ENCODE results near the gene HOXB3.

The HOXB3 gene

DNA sequence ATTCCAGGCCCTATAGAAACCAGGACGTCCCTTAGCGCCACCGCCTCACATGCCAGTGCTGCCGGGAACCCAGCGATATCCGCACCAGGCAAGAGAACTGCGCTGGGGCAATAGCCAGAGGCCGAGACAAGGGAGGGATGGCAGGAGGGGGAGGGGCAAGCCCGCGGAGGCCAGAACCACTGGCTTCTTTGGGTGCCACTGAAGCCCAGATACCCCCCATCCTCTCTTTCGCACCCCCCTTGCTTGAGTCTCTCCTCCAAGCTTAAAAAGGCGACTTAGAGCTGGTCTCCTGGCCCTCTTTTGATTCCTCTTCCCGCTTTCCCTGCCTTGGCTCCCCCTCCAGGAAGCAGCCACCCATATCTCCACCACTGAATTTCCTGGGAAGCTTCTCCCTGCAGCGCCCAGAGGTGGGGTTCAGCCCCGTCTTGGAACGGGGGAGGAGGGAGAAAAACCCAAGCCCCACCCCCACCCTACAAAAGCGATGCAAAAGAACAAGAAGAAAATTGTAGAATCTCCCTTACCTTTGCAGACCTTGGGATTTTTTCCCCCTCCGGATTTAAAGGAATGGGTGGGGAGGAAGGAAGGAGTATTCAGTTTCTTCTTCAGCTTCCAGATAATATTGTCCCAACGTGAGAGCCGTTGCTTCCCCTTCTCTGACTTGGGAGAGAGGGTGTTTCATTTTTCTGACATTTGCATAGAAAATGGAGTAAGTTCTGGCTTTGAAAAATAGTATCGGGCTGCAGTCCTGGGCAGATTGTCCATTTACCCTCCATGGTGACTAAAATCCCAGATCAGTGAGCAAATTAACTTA, 14.1 kb upstream of the HOXB3 start:
- DNase-seq (ENCODE audit: low spot score): no peak

DNA sequence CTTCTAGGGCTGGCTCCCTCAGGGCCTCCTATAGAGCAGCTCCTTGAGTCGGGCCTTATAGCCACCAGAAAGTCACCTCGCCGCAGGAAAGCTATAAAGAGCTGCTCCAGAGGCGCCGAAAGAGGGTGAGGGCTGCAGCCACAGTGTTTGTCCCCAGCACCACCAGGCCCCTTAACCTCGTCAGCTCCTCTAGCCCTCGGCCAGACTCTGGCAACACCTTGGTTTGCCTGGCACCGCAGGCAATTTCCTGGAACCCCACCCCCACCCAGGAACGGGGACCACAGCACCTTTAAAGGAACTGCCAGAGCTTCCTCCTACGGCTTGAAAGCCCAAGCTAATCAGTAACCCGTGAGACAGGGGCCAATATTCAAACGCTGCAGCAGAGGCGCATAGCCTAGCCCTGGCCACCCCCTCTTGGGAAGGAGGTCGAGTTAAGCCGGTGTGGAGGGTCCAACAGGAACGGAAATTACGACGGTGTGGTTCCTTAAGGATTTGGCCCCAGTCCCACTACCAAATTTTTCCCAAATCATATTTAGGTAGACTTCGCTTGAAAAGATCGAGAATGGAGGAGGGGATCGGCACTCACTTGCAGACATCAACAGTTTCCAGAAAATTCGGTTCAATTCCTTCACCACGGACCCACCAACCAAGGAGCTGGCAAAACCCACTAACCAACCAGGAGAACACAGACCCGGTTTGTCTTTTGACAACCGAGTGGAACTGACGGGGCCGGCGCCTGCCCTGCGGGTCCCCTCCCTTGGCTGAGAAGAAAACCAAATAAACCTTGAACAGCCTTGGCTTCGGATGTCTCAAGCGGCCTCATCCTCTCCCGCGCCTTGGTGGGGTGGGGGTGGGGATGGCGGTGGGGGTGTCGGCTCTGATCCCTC, 11.7 kb upstream of the HOXB3 start:
- DNase-seq (ENCODE audit: low spot score): no peak
- TF ChIP-seq, protein P1, sequence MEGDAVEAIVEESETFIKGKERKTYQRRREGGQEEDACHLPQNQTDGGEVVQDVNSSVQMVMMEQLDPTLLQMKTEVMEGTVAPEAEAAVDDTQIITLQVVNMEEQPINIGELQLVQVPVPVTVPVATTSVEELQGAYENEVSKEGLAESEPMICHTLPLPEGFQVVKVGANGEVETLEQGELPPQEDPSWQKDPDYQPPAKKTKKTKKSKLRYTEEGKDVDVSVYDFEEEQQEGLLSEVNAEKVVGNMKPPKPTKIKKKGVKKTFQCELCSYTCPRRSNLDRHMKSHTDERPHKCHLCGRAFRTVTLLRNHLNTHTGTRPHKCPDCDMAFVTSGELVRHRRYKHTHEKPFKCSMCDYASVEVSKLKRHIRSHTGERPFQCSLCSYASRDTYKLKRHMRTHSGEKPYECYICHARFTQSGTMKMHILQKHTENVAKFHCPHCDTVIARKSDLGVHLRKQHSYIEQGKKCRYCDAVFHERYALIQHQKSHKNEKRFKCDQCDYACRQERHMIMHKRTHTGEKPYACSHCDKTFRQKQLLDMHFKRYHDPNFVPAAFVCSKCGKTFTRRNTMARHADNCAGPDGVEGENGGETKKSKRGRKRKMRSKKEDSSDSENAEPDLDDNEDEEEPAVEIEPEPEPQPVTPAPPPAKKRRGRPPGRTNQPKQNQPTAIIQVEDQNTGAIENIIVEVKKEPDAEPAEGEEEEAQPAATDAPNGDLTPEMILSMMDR (IDR thresholded peaks at IDR 0.05; ENCODE audit: extremely low read depth, missing control alignments): no peak

More for the DNA sequence above, 14.1 kb upstream of the HOXB3 start:
- TF ChIP-seq, protein P1 (IDR thresholded peaks at IDR 0.05; ENCODE audit: extremely low read depth, missing control alignments): no peak

DNA sequence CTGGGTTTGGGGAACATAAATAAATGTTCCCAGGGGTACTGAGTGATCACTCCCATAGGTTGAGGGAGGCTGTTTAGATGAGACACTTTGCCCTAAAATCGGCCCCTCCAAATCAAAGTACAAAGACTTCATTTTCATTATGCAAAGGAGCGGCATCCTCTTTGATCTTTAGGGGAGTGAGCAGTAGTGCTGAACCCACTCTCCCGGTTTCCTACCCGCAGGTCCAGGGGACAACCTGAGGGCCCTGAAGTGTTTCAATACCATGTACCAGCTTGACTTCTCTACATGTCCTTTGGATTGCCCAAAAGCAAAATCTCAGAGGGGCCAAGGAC, 11.1 kb upstream of the HOXB3 start:
- TF ChIP-seq, protein P1 (IDR thresholded peaks at IDR 0.05; ENCODE audit: extremely low read depth, missing control alignments): no peak
- DNase-seq (ENCODE audit: low spot score): no peak

DNA sequence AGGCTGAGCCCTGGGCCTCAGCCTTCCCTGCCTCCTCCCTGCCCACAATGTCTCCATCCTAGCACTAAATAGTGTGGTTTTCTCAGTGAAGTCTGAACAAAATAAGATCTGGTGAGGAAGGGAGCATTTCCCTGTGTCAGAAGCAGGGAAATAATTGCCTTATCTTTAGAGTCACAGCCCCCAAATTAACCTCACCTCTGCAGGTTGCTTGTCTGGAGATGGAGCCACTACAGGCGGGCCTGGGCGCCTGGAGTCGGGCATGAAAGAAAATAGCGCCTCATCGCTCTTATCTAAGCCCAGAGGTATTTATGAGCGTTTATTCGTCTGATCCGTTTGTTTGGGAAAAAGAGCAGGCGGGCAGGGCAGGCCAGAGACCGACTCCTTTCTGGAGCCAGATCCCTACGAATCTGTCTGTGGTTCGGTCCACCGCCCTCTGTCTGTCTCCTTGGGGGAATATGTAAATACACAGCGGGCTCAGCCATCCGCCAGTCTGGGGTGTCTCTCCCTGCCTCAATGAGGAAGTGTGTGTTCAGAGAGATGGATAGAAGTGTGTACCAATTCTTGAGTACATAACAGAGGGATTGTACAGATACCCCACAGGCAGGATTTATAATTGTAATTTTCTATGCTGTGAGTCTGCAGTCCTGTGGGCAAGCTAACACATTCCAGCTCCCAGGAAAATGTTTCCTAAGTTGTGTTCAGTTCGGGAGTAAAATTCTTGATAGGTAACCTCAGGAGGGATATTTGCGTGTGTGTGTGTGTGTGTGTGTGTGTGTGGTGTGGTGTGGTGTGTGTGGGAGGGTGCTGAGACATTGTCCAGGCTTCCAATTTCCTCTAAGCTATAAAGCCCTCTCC, 10.4 kb upstream of the HOXB3 start:
- no peak for DNase-seq (ENCODE audit: low spot score)
- TF ChIP-seq, protein P1 (IDR thresholded peaks at IDR 0.05; ENCODE audit: extremely low read depth, missing control alignments): no peak

DNA sequence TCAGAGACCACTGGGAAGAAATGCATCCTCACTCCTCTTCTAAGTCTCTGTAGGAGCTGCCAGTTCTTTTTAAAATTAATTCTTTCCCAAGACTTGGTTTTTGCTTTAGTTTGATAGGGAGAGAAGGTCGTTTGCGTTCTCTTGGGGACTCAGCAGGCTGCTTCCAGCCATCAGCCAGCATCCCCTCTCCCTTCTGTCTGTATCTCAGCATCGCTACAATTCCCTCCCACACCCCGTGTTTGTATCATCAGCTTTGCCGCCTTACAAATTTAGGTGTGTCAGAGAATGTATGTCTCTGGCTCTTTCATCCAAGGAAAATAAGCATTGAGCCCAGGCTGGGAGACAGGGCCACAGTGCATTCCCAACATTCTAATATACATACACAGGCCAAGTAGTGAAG, 9.3 kb upstream of the HOXB3 start:
- no peak for DNase-seq (ENCODE audit: low spot score)
- TF ChIP-seq, protein P1 (IDR thresholded peaks at IDR 0.05; ENCODE audit: extremely low read depth, missing control alignments): no peak

DNA sequence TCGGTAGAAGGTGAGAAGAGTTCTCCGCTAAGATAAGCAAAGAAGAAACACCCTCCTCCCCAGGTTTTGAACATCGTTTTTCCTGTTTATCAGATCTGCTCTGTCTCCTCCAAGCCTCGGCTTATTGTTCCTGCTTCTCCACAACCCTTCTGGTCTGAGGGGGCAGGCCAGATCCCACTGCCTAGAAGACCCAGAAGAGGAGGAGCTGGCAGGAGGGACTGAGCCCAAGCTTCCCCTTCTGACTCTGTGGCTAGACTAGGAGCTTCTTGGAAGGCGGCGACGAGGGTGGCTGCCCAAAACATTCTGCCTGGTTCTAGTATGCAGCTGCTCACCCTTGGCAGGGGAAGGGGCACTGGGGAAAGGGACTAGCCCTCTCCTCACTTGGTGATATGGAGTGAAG, 8.7 kb upstream of the HOXB3 start:
- no peak for DNase-seq (ENCODE audit: low spot score)
- TF ChIP-seq, protein P1 (IDR thresholded peaks at IDR 0.05; ENCODE audit: extremely low read depth, missing control alignments): no peak
